HCT116 (cell line): ENCODE measurements around the gene ANO9. TPM values are rescaled to one million over a fixed set of nuclear protein-coding genes. Genes with fewer than 3 reads are reported as not detected.
A peak's percentile ranks its signal among the peaks of the same experiment; 100 is the strongest.

ENCODE experiments used
- ATAC-seq: fragments of 200-7000 bp; cut with Tn5 transposase; 2 replicates; pipeline ENCODE4 v1.9.1; 2020; ENCODE audit warnings: mild to moderate bottlenecking, moderate library complexity
- BruUV-seq: library from RNA; stranded (reverse); fragments of 400-500 nt; replicated peaks from 2 replicates; lab custom pipeline; 2021; lab: Mats Ljungman, UMichigan
- CTCF ChIA-PET: fragments of 300-600 bp; sonication (Branson Sonifier 250); formaldehyde crosslinking; loops from one replicate; lab custom pipeline; 2021; ENCODE audit warnings: antibody characterized with exemption; lab: Charles Lee
- POLR2A ChIA-PET: fragments of 300-600, 350-600 bp; sonication (Branson Sonifier 250); formaldehyde crosslinking; loops from one replicate; lab custom pipeline; 2021; ENCODE audit warnings: antibody characterized with exemption; lab: Charles Lee
- RAD21 ChIA-PET, 2 experiments: fragments of 300-600 bp; sonication (Branson Sonifier 250); formaldehyde crosslinking; loops; one replicate each; lab custom pipeline; 2023; ENCODE audit warnings: low total read pairs in 2 of 2; ENCODE audit not compliant: uncharacterized antibody in 2 of 2, unreplicated experiment in 2 of 2, low non-redundant PET in 1 of 2; lab: Charles Lee
- DNase-seq: peaks from one replicate; pipeline ENCODE4 v3.0.0-alpha.2; 2010; ENCODE audit warnings: low read depth, low spot score
- H2AFZ ChIP-seq: fragments of 200-600 bp; shearing (Covaris generic), sonication (generic); 2 replicates; pipeline ENCODE4 v1.6.1; 2017; ENCODE audit warnings: low read depth, mixed run types, mixed read lengths, antibody characterized with exemption, low read length; ENCODE audit not compliant: poor library complexity, severe bottlenecking
- H3K27ac ChIP-seq: 2 replicates; pipeline ENCODE4 v1.5.1; 2012; ENCODE audit warnings: low read depth, low read length
- H3K27me3 ChIP-seq: fragments of 200-600 bp; sonication (generic); 2 replicates; pipeline ENCODE4 v1.6.1; 2016; ENCODE audit warnings: mixed run types, low read length, mixed read lengths; ENCODE audit not compliant: insufficient read depth
- H3K36me3 ChIP-seq, 2 experiments: fragments of 200-500 bp in 1 of 2; fragments of 200-600 bp in 1 of 2; sonication (Bioruptor generic) in 1 of 2; sonication (generic) in 1 of 2; 2 replicates each; pipeline versions ENCODE4 v1.5.1 to v1.6.1; 2014 to 2016; ENCODE audit warnings: low read length in 2 of 2, inconsistent platforms in 1 of 2, mixed read lengths in 1 of 2, mixed run types in 1 of 2; ENCODE audit not compliant: insufficient read depth in 2 of 2, control insufficient read depth in 1 of 2
- H3K4me1 ChIP-seq, 2 experiments: fragments of 200-600 bp in 1 of 2; sonication (generic) in 1 of 2; 2 replicates each; pipeline versions ENCODE4 v1.5.1 to v1.6.1; 2012 to 2017; ENCODE audit warnings: low read length in 2 of 2, inconsistent platforms in 1 of 2, mild to moderate bottlenecking in 1 of 2, mixed read lengths in 1 of 2, mixed run types in 1 of 2, moderate library complexity in 1 of 2; ENCODE audit not compliant: insufficient read depth in 2 of 2, control insufficient read depth in 1 of 2
- H3K4me2 ChIP-seq: fragments of 200-600 bp; sonication (generic); 2 replicates; pipeline ENCODE4 v1.6.1; 2017; ENCODE audit warnings: mixed run types, low read length, mixed read lengths
- H3K4me3 ChIP-seq, 2 experiments: fragments of 200-600 bp in 1 of 2; sonication (generic) in 1 of 2; replicated peaks in 1 of 2; 2 replicates each; pipeline ENCODE4 v1.5.1; 2011 to 2016; ENCODE audit warnings: low read length in 2 of 2, control low read depth in 1 of 2, low read depth in 1 of 2, mild to moderate bottlenecking in 1 of 2, mixed read lengths in 1 of 2, mixed run types in 1 of 2
- H3K79me2 ChIP-seq: fragments of 200-600 bp; sonication (generic); 2 replicates; pipeline ENCODE4 v1.6.1; 2017; ENCODE audit warnings: mild to moderate bottlenecking, mixed run types, low read length, moderate library complexity, mixed read lengths; ENCODE audit not compliant: insufficient read depth
- H3K9ac ChIP-seq: fragments of 200-600 bp; sonication (generic); 2 replicates; pipeline ENCODE4 v1.6.1; 2016; ENCODE audit warnings: low read length, mixed read lengths
- H3K9me2 ChIP-seq: fragments of 200-600 bp; sonication (generic), shearing (Covaris generic); 2 replicates; pipeline ENCODE4 v1.6.1; 2017; ENCODE audit warnings: mixed run types, mild to moderate bottlenecking, moderate library complexity; ENCODE audit not compliant: insufficient read depth
- H3K9me3 ChIP-seq, 2 experiments: fragments of 200-500 bp in 1 of 2; fragments of 200-600 bp in 1 of 2; sonication (Bioruptor generic) in 1 of 2; sonication (generic) in 1 of 2; 2 replicates each; pipeline ENCODE4 v1.6.1; 2014 to 2017; ENCODE audit warnings: low read length in 2 of 2, mixed read lengths in 2 of 2, inconsistent platforms in 1 of 2, low read depth in 1 of 2, mild to moderate bottlenecking in 1 of 2, mixed run types in 1 of 2, moderate library complexity in 1 of 2; ENCODE audit not compliant: control insufficient read depth in 1 of 2, insufficient read depth in 1 of 2
- H4K20me1 ChIP-seq: fragments of 200-600 bp; sonication (generic), shearing (Covaris generic); 2 replicates; pipeline ENCODE4 v1.6.1; 2017; ENCODE audit warnings: mixed run types, mild to moderate bottlenecking, moderate library complexity; ENCODE audit not compliant: insufficient read depth
- CBX3 ChIP-seq: IDR thresholded peaks from 2 replicates; pipeline ENCODE4 v1.6.1; 2012; ENCODE audit warnings: low read depth
- CEBPB ChIP-seq: IDR thresholded peaks from 2 replicates; pipeline ENCODE4 v1.6.1; 2012; ENCODE audit warnings: low read depth
- ELF1 ChIP-seq: IDR thresholded peaks from 2 replicates; pipeline ENCODE4 v1.6.1; 2012; ENCODE audit warnings: low read depth, borderline replicate concordance
- EZH2 ChIP-seq: fragments of 200-600 bp; sonication (generic); IDR thresholded peaks from 2 replicates; pipeline ENCODE4 v1.6.1; 2017; ENCODE audit warnings: antibody characterized with exemption, mixed run types
- EZH2phosphoT487 ChIP-seq: fragments of 200-600 bp; IDR thresholded peaks from 2 replicates; pipeline ENCODE4 v1.6.1; 2018; ENCODE audit warnings: antibody characterized with exemption, borderline replicate concordance
- JUND ChIP-seq: IDR thresholded peaks from 2 replicates; pipeline ENCODE4 v1.6.1; 2012
- POLR2A ChIP-seq: IDR thresholded peaks from 2 replicates; pipeline ENCODE4 v1.7.0; 2011; ENCODE audit warnings: borderline replicate concordance; ENCODE audit not compliant: insufficient read depth, insufficient read length; ENCODE audit errors: extremely low read depth
- SRF ChIP-seq: IDR thresholded peaks from 2 replicates; pipeline ENCODE4 v1.6.1; 2012; ENCODE audit warnings: low read depth
- TCF7L2 ChIP-seq: IDR thresholded peaks from 2 replicates; pipeline ENCODE4 v1.7.0; 2011; ENCODE audit warnings: borderline replicate concordance, inconsistent platforms; ENCODE audit not compliant: insufficient read depth, insufficient read length; ENCODE audit errors: extremely low read depth
- YY1 ChIP-seq: IDR thresholded peaks from 2 replicates; pipeline ENCODE4 v1.6.1; 2011; ENCODE audit warnings: low read length, low read depth, moderate library complexity, mild to moderate bottlenecking; ENCODE audit not compliant: insufficient replicate concordance; ENCODE audit errors: extremely low read depth
- ZFX ChIP-seq: fragments of 450-650 bp; IDR thresholded peaks from 2 replicates; pipeline ENCODE4 v1.6.1; 2017
- ZNF274 ChIP-seq: fragments of 200-500 bp; sonication (Bioruptor generic); IDR thresholded peaks from 2 replicates; pipeline ENCODE4 v1.6.1; 2014; ENCODE audit warnings: mild to moderate bottlenecking, low read depth, low read length, inconsistent platforms
- intact Hi-C: fragments of 100-400 bp; cut with micrococcal nuclease; formaldehyde crosslinking; loops from 2 replicates; pipeline ENCODE4 v1.10.0; 2022
- total RNA-seq: library from RNA; stranded (reverse); gene quantifications from one replicate; pipeline ENCODE4 v1.2.1, GENCODE V29; 2021; ENCODE audit not compliant: unreplicated experiment
- TF ChIP-seq, protein P1 (sequence below): IDR thresholded peaks from 2 replicates; pipeline ENCODE4 v1.6.1; 2011; ENCODE audit warnings: mild to moderate bottlenecking, low read length, moderate library complexity; ENCODE audit not compliant: insufficient replicate concordance; ENCODE audit errors: extremely low read depth
- TF ChIP-seq, protein P2 (sequence below): IDR thresholded peaks from 2 replicates; pipeline ENCODE4 v1.6.1; 2012
- TF ChIP-seq, protein P3 (sequence below): IDR thresholded peaks from 2 replicates; pipeline ENCODE4 v1.6.1; 2012

ANO9 gene
- total RNA-seq, 1 experiment from 2014 or later = 70.3 TPM

DNA sequence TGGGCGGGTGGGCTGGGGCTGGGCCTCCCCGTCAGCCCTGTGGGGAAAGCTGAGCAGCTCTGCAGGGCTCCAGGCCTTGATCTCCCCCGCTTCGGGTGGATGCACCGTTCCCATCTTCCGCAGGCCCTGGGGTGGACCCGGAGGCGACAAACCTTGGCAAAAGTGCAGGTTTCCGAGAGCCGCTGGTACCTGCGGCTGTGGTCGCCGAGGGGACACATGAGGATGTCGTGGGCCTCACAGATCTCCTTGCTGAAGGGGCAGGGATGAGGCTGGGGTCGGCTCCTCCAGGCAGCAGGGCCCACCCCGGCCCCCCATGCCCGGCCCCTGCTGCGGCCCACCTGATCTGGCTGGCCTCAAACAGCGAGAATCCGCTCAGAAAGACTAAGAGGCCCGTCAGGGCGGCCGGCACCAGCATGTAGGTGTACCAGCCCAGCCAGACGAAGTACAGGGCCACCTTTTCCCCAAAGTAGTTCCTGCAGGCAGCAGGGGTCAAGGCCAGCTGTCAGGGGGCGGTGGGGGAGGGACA lies 11.8 kb downstream of the ANO9 start:
- no TSS peak for BruUV-seq
- ChIA-PET POLR2A (no interaction called here), RAD21 (no interaction called here), CTCF (no interaction called here)
- Histone ChIP-seq H3K4me3 (no peak overlapping the region), H3K27ac (no peak overlapping the region), H3K27me3 (no peaks in the 10 kb centered on the region), H3K9me2 (no peaks in the 10 kb centered on the region), H2AFZ (no peak overlapping the region), H3K9me3 (no peaks in the 10 kb centered on the region), H3K36me3 (0 out of 4 replicates have a peak, but pooled peaks cover 0 to 3% of the 10 kb centered on the region in 2 experiments), H3K79me2 (no peaks in the 10 kb centered on the region), H4K20me1 (no peaks in the 10 kb centered on the region), H3K4me1 (no peaks in the 10 kb centered on the region), H3K4me2 (no peak overlapping the region), H3K9ac (no peak overlapping the region)
- no peak for DNase-seq
- TF ChIP-seq JUND (no peak), CEBPB (no peak), POLR2A (no peak)
- TF ChIP-seq, protein P1, sequence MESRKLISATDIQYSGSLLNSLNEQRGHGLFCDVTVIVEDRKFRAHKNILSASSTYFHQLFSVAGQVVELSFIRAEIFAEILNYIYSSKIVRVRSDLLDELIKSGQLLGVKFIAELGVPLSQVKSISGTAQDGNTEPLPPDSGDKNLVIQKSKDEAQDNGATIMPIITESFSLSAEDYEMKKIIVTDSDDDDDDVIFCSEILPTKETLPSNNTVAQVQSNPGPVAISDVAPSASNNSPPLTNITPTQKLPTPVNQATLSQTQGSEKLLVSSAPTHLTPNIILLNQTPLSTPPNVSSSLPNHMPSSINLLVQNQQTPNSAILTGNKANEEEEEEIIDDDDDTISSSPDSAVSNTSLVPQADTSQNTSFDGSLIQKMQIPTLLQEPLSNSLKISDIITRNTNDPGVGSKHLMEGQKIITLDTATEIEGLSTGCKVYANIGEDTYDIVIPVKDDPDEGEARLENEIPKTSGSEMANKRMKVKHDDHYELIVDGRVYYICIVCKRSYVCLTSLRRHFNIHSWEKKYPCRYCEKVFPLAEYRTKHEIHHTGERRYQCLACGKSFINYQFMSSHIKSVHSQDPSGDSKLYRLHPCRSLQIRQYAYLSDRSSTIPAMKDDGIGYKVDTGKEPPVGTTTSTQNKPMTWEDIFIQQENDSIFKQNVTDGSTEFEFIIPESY = no peak
- TF ChIP-seq, protein P2, sequence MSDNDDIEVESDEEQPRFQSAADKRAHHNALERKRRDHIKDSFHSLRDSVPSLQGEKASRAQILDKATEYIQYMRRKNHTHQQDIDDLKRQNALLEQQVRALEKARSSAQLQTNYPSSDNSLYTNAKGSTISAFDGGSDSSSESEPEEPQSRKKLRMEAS = no peak
- peak; percentile 51 for ATAC-seq
- intact Hi-C loops = no loop called here

DNA sequence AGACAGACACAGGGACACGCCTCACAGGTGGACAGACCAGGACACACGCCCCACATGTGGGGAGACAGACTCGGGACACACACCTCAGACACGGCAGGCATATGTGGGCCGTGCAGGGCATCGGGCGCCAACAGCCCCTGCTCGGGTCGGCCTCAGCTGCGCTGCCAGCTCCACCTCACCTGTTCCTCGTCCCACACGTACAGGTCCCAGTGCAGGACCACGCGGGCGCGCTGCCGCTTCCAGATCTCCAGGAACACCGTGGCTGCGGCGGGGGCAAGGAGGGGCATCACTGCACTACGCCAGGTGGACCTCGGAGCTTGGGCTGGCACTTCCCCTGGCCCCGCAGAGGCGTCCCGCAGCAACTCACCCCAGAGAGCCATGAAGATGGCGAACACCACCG lies 12.4 kb downstream of the ANO9 start:
- Histone ChIP-seq H3K9me2 (no peaks in the 10 kb centered on the region), H3K9me3 (no peaks in the 10 kb centered on the region), H3K9ac (no peak overlapping the region), H3K4me3 (no peak overlapping the region), H3K36me3 (0 out of 4 replicates have a peak, but pooled peaks cover 0 to 3% of the 10 kb centered on the region in 2 experiments), H3K27me3 (no peaks in the 10 kb centered on the region), H3K79me2 (no peaks in the 10 kb centered on the region), H2AFZ (no peak overlapping the region), H4K20me1 (no peaks in the 10 kb centered on the region), H3K4me1 (no peaks in the 10 kb centered on the region), H3K4me2 (no peak overlapping the region), H3K27ac (no peak overlapping the region)
- DNase-seq (no peak), ATAC-seq (peak; percentile 24)
- ChIA-PET POLR2A (no interaction called here), CTCF (no interaction called here), RAD21 (no interaction called here)
- TF ChIP-seq ELF1 = no peak
- TF ChIP-seq ZNF274 = no peak
- TF ChIP-seq TCF7L2 = no peak
- no peak for TF ChIP-seq ZFX
- TF ChIP-seq YY1 = no peak
- no peak for TF ChIP-seq SRF
- no peak for TF ChIP-seq EZH2
- no peak for TF ChIP-seq EZH2phosphoT487
- TF ChIP-seq CEBPB = no peak
- TF ChIP-seq, protein P1 = no peak
- no peak for TF ChIP-seq JUND
- no peak for TF ChIP-seq CBX3
- TF ChIP-seq, protein P3, sequence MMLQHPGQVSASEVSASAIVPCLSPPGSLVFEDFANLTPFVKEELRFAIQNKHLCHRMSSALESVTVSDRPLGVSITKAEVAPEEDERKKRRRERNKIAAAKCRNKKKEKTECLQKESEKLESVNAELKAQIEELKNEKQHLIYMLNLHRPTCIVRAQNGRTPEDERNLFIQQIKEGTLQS = no peak
- intact Hi-C loops = no loop called here
- no TSS peak for BruUV-seq
